SH-SY5Y (cell line): Measurements from ENCODE around the gene CBX5.

Experiments used
- GATA2 ChIP-seq: IDR thresholded peaks from 2 replicates; pipeline ENCODE4 v1.6.1; 2011; ENCODE audit warnings: mild to moderate bottlenecking, low read depth, low read length
- GATA3 ChIP-seq: IDR thresholded peaks from 2 replicates; pipeline ENCODE4 v1.6.1; 2011; ENCODE audit warnings: low read depth, mild to moderate bottlenecking, low read length, moderate library complexity

- TF ChIP-seq GATA2 (no peak), GATA3 (no peak)
These were observed 23.7 kb upstream of the CBX5 start for GRCh38 chr12:54303640-54304039.
